GM10248 (cell line): Measurements from ENCODE around the gene RAB11B.
"Not testable (repeated sequence)": the region's sequence is repeated elsewhere in the genome, so short reads cannot be mapped to it uniquely, and the experiment has no call there.

Experiments used
- CTCF ChIA-PET: fragments of 300-600 bp; sonication (Branson Sonifier 250); formaldehyde crosslinking; extraction: SDS; loops from one replicate; lab custom pipeline; 2021; ENCODE audit warnings: antibody characterized with exemption; lab: Yijun Ruan, JAX
- POLR2A ChIA-PET: fragments of 350-650 bp; sonication (Branson Sonifier 250); formaldehyde crosslinking; extraction: SDS; loops from one replicate; lab custom pipeline; 2020; ENCODE audit warnings: antibody characterized with exemption; lab: Yijun Ruan, JAX
- DNase-seq: peaks from one replicate; pipeline ENCODE4 v3.0.0; 2012; ENCODE audit errors: extremely low spot score
- CTCF ChIP-seq: IDR thresholded peaks from 2 replicates; pipeline ENCODE4 v1.5.1; 2012; ENCODE audit warnings: mild to moderate bottlenecking, low read depth; ENCODE audit errors: extremely low read depth, missing control alignments, control extremely low read depth

RAB11B gene

GRCh38 chr19:8421484-8422461, 31.6 kb downstream of the RAB11B start:
- ChIA-PET CTCF (interaction anchor here (0.7 to 2.3 kb wide), 3 partner anchors 9 to 15 kb away, joined by 3 to 9 read pairs (median 5); partner anchors contain the start of gene MARCHF2), POLR2A (interaction anchor here (0.7 kb wide), 1 partner anchor 20 kb away, joined by 5 read pairs; no protein-coding TSS in a partner anchor)
- TF ChIP-seq CTCF: no peak
- DNase-seq: no peak

GRCh38 chr19:8423817-8424223, 33.7 kb downstream of the RAB11B start:
- ChIA-PET CTCF (interaction anchor here (0.7 to 2.3 kb wide), 2 partner anchors 9 to 11 kb away, joined by 3 to 9 read pairs; partner anchors contain the start of gene MARCHF2), POLR2A (no interaction called here)
- no peak for DNase-seq
- no peak for TF ChIP-seq CTCF

- CTCF ChIA-PET: interaction anchor here (1.0 to 3.0 kb wide), 2 partner anchors 12 to 72 kb away, joined by 3 to 22 read pairs; partner anchors contain the start of gene MARCHF2
- DNase-seq, POLR2A ChIA-PET: not testable (repeated sequence)
These were observed 35.2 kb downstream of the RAB11B start for GRCh38 chr19:8425331-8425730.

GRCh38 chr19:8426283-8426682, 36.1 kb downstream of the RAB11B start:
- POLR2A ChIA-PET: no interaction called here
- no peak for DNase-seq
- CTCF ChIA-PET: interaction anchor here (1.0 to 3.0 kb wide), 4 partner anchors 12 to 73 kb away, joined by 3 to 22 read pairs (median 4); partner anchors contain the start of gene MARCHF2
- no peak for TF ChIP-seq CTCF

GRCh38 chr19:8429044-8429443, 38.9 kb downstream of the RAB11B start:
- POLR2A ChIA-PET: no interaction called here
- CTCF ChIA-PET: interaction anchor here (5.5 kb wide), 1 partner anchor 15 kb away, joined by 23 read pairs; the partner anchor contains the start of gene MARCHF2
- TF ChIP-seq CTCF: no peak
- DNase-seq: no peak

GRCh38 chr19:8429826-8430225, 39.7 kb downstream of the RAB11B start:
- TF ChIP-seq CTCF: no peak
- CTCF ChIA-PET: interaction anchor here (5.5 kb wide), 1 partner anchor 16 kb away, joined by 23 read pairs; the partner anchor contains the start of gene MARCHF2
- no peak for DNase-seq
- POLR2A ChIA-PET: no interaction called here
